NCI-H2227 (cell line): ENCODE measurements around the gene LTB4R.
A peak's percentile ranks its signal among the peaks of the same experiment; 100 is the strongest.

Experiments
- DNase-seq: peaks from one replicate; lab custom pipeline; 2025; ENCODE audit not compliant: unreplicated experiment; lab: John Stamatoyannopoulos, UW

The LTB4R gene

DNA sequence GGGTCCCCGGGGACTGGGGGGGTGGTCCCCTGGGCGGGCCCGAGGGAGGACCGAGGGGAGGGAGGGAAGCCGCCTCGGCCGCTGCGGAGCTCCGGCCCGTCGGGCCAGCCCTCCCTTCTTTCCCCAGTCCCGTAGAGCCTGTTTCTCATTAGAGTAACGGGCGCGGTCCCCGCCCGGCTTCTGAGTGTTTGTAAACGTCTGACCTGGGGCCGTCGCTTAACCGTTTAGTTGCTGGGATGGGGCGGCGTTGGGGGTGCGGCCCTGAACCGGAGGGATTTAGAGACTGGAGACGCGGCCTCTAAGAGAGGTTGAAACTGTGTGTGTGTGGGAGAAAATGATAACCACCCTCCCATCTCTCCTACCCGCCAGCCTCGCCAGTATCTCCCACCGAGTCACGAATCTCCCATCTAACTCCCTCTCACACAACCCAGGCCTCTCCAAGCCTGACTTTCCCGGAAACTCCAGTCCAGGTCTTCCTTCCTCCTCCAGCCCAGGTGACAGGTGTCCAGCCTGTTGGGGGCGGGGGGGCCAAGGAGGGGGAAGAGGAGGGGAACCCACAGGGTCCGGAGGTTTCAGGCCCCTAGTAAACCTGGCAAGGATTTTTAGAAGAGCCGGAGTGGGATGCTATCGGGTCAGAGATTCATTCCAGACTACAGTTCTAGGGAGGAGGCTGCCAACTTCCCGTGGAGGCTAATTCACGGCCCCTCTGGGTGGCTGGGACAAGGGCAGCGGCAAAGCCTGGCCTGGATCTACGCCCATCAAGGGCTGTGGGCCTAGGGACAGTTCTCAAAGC, 55.6 kb downstream of the LTB4R start:
- peak; percentile 94 for DNase-seq
